ENCODE results near the gene RND1. TPM values are rescaled to one million over a fixed set of nuclear protein-coding genes. Genes with fewer than 3 reads are reported as not detected.

The RND1 gene
- total RNA-seq, 1 donor from 2014 or later = 14.6 TPM

GRCh38 chr12:48810903-48811431, 54.7 kb downstream of the RND1 start:
- no peak for DNase-seq (ENCODE audit: low spot score)

GRCh38 chr12:48807981-48808380, 57.7 kb downstream of the RND1 start:
- DNase-seq (ENCODE audit: low spot score) = no peak

Other genes with a start within 250 kb of the RND1 start
- 23.5 TPM for gene KANSL2, start 183.6 kb downstream of the RND1 start, total RNA-seq
- gene CCNT1, start 149.2 kb downstream of the RND1 start, total RNA-seq = 30.1 TPM
- 69.9 TPM for gene ADCY6, start 76.8 kb downstream of the RND1 start, total RNA-seq
- gene CACNB3, start 47.4 kb downstream of the RND1 start, total RNA-seq = 43.1 TPM
- 85.1 TPM for gene DDX23, start 13.7 kb downstream of the RND1 start, total RNA-seq
- gene FKBP11, start 59.6 kb upstream of the RND1 start, total RNA-seq = 34.6 TPM
- gene ARF3, start 91.6 kb upstream of the RND1 start, total RNA-seq = 198 TPM
- 0.58 TPM for gene WNT10B, start 105.9 kb upstream of the RND1 start, total RNA-seq
- gene WNT1, start 112.5 kb upstream of the RND1 start, total RNA-seq = 0.29 TPM
- gene DDN, start 133.5 kb upstream of the RND1 start, total RNA-seq = 0.06 TPM
- gene PRKAG1, start 152.9 kb upstream of the RND1 start, total RNA-seq = 51.7 TPM
- 104 TPM for gene KMT2D, start 194.9 kb upstream of the RND1 start, total RNA-seq
- gene RHEBL1, start 204.1 kb upstream of the RND1 start, total RNA-seq = 0.29 TPM
- gene DHH, start 228.9 kb upstream of the RND1 start, total RNA-seq = 1.5 TPM
- gene LMBR1L, start 245.0 kb upstream of the RND1 start, total RNA-seq = 53.1 TPM